Measurements from ENCODE around the gene ATP6V1E1.

The ATP6V1E1 gene

DNA sequence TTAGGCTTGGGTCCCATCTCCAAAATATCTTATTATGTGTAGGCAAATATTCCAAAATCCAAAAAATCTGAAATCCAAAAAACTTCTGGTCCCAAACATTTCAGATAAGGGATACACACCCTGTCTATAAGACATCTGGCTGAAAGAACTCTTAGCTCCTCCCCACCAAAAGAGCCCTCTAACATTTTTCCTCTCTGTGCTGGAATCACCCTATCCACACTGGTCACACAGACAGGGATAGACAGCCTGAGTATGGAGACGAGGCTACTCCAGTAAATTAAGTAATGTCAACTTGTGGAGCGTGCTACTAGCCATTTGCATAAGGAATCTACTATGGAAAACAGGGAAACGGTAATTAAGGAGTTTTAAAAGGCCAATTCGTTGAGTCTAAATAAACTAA lies 24.9 kb downstream of the ATP6V1E1 start:
- H3K4me3 ChIP-seq (ENCODE audit: low read depth, low read length): no peak overlapping the region
- no peak overlapping the region for H2AFZ ChIP-seq (ENCODE audit: low read length, unreplicated experiment)
- no peaks in the 10 kb centered on the region for H3K36me3 ChIP-seq (ENCODE audit: insufficient read depth, low read length)
- H3K27ac ChIP-seq (ENCODE audit: low read depth, low read length): no peak overlapping the region
- H3K79me2 ChIP-seq (ENCODE audit: control insufficient read depth, insufficient read depth, low read length, unreplicated experiment): peaks cover 7% of the 10 kb centered on the region
- H3K27me3 ChIP-seq (ENCODE audit: insufficient read depth, low read length): no peaks in the 10 kb centered on the region
- H3K4me1 ChIP-seq (ENCODE audit: control insufficient read depth, insufficient read depth, low read length, unreplicated experiment): no peaks in the 10 kb centered on the region

DNA sequence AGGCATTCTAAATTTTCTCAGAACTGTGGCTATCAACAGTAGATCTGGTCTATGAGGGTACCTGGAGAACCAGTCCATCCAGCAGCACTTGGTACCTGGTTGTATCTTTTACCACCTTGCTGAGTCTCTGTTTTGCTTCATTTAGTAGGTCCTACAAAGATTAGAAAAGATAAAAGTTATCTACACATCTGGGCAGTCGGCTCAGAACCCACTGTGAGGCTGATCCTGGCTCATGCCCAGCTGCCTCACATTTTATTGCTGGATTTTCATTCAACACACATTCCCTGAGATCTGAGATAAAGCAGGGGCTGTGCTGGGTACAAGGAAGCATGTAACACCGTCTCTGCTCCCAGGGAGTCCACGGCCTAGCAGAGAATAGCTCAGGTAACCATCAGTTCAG lies 27.5 kb downstream of the ATP6V1E1 start:
- Histone ChIP-seq H3K4me1 (ENCODE audit: control insufficient read depth, insufficient read depth, low read length, unreplicated experiment) (no peaks in the 10 kb centered on the region), H2AFZ (ENCODE audit: low read length, unreplicated experiment) (no peak overlapping the region), H3K27me3 (ENCODE audit: insufficient read depth, low read length) (no peaks in the 10 kb centered on the region), H3K79me2 (ENCODE audit: control insufficient read depth, insufficient read depth, low read length, unreplicated experiment) (peaks cover 7% of the 10 kb centered on the region), H3K27ac (ENCODE audit: low read depth, low read length) (no peak overlapping the region), H3K4me3 (ENCODE audit: low read depth, low read length) (no peak overlapping the region), H3K36me3 (ENCODE audit: insufficient read depth, low read length) (0 out of 2 replicates have a peak, but pooled peaks cover 4% of the 10 kb centered on the region)

DNA sequence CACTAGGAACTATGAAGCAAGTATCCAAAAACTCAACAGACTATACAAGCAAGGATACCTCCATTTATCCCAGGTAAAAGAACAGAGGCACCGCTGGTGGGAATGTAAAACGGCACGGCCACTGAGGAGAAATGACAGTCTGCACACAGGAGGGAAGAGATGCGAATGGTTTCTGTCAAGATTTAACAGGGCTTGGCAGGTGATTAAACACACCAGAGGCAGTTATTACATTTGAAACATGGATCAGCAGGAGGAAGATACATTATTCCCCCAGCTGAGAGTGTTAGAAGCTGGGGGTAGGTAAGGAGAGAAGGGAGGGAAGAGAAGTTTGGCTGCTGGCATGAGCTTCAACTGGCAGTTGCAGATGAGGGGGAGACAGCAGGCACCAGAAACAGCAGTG lies 30.2 kb downstream of the ATP6V1E1 start:
- no peak overlapping the region for H3K27ac ChIP-seq (ENCODE audit: low read depth, low read length)
- no peaks in the 10 kb centered on the region for H3K4me1 ChIP-seq (ENCODE audit: control insufficient read depth, insufficient read depth, low read length, unreplicated experiment)
- no peak overlapping the region for H3K4me3 ChIP-seq (ENCODE audit: low read depth, low read length)
- H3K36me3 ChIP-seq (ENCODE audit: insufficient read depth, low read length): 0 out of 2 replicates have a peak, but pooled peaks cover 7% of the 10 kb centered on the region
- no peak overlapping the region for H2AFZ ChIP-seq (ENCODE audit: low read length, unreplicated experiment)
- peaks cover 3% of the 10 kb centered on the region for H3K79me2 ChIP-seq (ENCODE audit: control insufficient read depth, insufficient read depth, low read length, unreplicated experiment)
- no peaks in the 10 kb centered on the region for H3K27me3 ChIP-seq (ENCODE audit: insufficient read depth, low read length)

DNA sequence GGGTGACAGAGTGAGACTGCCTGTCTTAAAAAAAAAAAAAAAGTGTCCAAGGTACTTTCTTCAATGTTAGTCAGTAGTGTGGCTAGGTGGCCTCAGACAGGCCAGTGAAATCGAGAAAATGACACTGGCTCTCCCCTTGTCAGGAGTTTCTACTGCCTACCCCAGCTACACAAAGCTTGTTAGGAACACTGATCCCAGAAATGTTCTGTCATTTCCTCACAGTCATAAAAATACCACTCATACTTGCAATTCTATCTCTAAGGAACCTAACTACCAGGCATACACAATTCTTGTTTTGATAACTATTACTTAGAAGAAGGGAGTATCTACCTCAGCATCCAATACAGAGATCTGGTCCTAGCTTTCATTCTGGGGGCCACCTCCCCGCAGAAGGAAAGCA lies 31.3 kb downstream of the ATP6V1E1 start:
- Histone ChIP-seq H2AFZ (ENCODE audit: low read length, unreplicated experiment) (no peak overlapping the region), H3K4me1 (ENCODE audit: control insufficient read depth, insufficient read depth, low read length, unreplicated experiment) (no peaks in the 10 kb centered on the region), H3K27me3 (ENCODE audit: insufficient read depth, low read length) (no peaks in the 10 kb centered on the region), H3K27ac (ENCODE audit: low read depth, low read length) (no peak overlapping the region), H3K79me2 (ENCODE audit: control insufficient read depth, insufficient read depth, low read length, unreplicated experiment) (no peaks in the 10 kb centered on the region), H3K36me3 (ENCODE audit: insufficient read depth, low read length) (0 out of 2 replicates have a peak, but pooled peaks cover 7% of the 10 kb centered on the region), H3K4me3 (ENCODE audit: low read depth, low read length) (no peak overlapping the region)

DNA sequence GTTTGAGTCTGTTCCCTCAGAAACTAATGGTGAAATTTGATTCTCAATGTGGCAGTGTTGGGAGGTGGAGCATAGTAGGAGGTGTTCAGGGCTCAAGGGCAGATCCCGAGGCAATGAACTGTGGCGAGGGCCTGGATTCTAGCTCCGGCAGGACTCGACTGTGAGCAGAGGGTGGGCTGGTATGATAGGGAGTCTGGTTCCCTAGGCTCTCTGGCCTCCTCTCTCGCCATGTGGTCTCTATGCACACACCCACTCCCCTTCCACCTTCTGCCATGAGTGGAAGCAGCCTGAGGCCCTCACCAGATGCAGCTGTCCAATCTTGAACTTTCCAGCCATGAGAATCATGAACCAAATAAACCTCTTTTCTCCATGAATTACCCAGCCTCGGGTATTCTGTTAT lies 32.3 kb downstream of the ATP6V1E1 start:
- Histone ChIP-seq H3K79me2 (ENCODE audit: control insufficient read depth, insufficient read depth, low read length, unreplicated experiment) (no peaks in the 10 kb centered on the region), H3K36me3 (ENCODE audit: insufficient read depth, low read length) (0 out of 2 replicates have a peak, but pooled peaks cover 7% of the 10 kb centered on the region), H2AFZ (ENCODE audit: low read length, unreplicated experiment) (no peak overlapping the region), H3K27me3 (ENCODE audit: insufficient read depth, low read length) (no peaks in the 10 kb centered on the region), H3K4me3 (ENCODE audit: low read depth, low read length) (no peak overlapping the region), H3K27ac (ENCODE audit: low read depth, low read length) (no peak overlapping the region), H3K4me1 (ENCODE audit: control insufficient read depth, insufficient read depth, low read length, unreplicated experiment) (no peaks in the 10 kb centered on the region)

DNA sequence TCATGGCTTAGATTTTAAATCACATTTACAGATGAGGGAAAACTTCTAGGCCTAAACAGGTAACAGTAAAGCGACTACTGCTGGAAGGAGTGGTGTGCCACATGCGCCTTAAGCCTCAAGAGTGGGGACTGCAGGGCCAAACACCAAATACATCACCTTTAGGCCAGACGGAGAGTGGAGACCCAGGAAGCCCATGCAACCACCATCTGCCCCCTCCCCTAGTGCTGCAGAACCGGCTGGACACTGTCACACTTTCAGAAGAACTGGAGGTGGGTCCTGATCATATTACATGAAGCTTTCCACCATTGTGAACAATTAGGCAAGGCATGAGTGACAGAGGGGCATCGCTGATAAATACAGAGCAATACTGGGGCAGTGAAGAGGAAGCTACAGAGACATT lies 36.3 kb downstream of the ATP6V1E1 start:
- no peak overlapping the region for H3K27ac ChIP-seq (ENCODE audit: low read depth, low read length)
- no peak overlapping the region for H2AFZ ChIP-seq (ENCODE audit: low read length, unreplicated experiment)
- H3K27me3 ChIP-seq (ENCODE audit: insufficient read depth, low read length): no peaks in the 10 kb centered on the region
- no peaks in the 10 kb centered on the region for H3K4me1 ChIP-seq (ENCODE audit: control insufficient read depth, insufficient read depth, low read length, unreplicated experiment)
- H3K4me3 ChIP-seq (ENCODE audit: low read depth, low read length): no peak overlapping the region
- H3K36me3 ChIP-seq (ENCODE audit: insufficient read depth, low read length): 0 out of 2 replicates have a peak, but pooled peaks cover 7% of the 10 kb centered on the region
- no peaks in the 10 kb centered on the region for H3K79me2 ChIP-seq (ENCODE audit: control insufficient read depth, insufficient read depth, low read length, unreplicated experiment)

DNA sequence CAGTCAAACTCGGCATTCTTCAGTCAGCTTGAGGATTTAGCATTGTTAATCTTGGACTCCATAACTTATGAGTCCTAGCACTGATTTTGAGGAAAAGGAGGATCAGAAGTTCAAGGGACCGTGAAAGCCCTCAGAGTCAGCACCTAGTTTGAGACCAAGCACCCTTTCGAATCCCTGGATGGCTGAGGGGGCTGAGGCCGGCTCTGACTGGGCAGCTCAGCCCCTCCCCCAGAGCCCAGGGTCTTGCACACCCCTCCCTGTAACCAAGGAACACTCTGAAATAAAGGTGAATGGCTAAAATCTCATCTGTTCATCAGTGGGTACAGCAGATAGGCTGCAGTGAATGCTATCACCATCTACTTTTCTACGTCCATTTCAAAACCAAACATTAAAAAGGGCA lies 38.0 kb downstream of the ATP6V1E1 start:
- H3K36me3 ChIP-seq (ENCODE audit: insufficient read depth, low read length): 0 out of 2 replicates have a peak, but pooled peaks cover 3% of the 10 kb centered on the region
- H3K4me3 ChIP-seq (ENCODE audit: low read depth, low read length): no peak overlapping the region
- no peaks in the 10 kb centered on the region for H3K4me1 ChIP-seq (ENCODE audit: control insufficient read depth, insufficient read depth, low read length, unreplicated experiment)
- H2AFZ ChIP-seq (ENCODE audit: low read length, unreplicated experiment): no peak overlapping the region
- H3K79me2 ChIP-seq (ENCODE audit: control insufficient read depth, insufficient read depth, low read length, unreplicated experiment): no peaks in the 10 kb centered on the region
- no peaks in the 10 kb centered on the region for H3K27me3 ChIP-seq (ENCODE audit: insufficient read depth, low read length)
- no peak overlapping the region for H3K27ac ChIP-seq (ENCODE audit: low read depth, low read length)

DNA sequence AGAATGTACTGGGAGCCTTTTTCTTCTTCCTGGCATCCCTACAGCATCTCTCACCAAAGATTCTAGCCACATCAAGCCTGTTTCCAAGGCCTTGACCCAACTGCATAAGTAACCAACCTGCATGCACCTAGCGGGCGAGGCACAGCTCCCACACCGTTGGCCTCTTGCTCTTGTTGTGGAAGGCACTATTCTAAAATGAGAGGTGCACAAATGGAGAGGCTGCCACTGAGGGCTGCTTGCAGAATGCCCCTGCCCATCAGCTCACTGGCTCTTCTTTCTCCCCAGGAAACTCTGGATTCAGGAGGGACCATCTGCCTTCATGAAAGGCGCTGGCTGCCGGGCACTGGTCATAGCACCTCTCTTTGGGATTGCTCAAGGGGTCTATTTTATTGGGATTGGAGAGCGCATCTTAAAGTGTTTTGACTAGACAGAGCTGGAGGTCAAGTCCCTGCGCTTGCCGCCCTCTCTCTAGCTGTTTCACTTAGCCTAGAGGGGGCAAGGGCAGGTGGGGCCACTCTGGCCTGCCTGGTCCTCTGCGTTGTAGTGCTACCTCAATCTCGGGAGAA lies 38.7 kb downstream of the ATP6V1E1 start:
- Histone ChIP-seq H3K36me3 (ENCODE audit: insufficient read depth, low read length) (0 out of 2 replicates have a peak, but pooled peaks cover 3% of the 10 kb centered on the region), H3K79me2 (ENCODE audit: control insufficient read depth, insufficient read depth, low read length, unreplicated experiment) (no peaks in the 10 kb centered on the region), H3K27ac (ENCODE audit: low read depth, low read length) (no peak overlapping the region), H3K27me3 (ENCODE audit: insufficient read depth, low read length) (no peaks in the 10 kb centered on the region), H2AFZ (ENCODE audit: low read length, unreplicated experiment) (no peak overlapping the region), H3K4me3 (ENCODE audit: low read depth, low read length) (no peak overlapping the region), H3K4me1 (ENCODE audit: control insufficient read depth, insufficient read depth, low read length, unreplicated experiment) (no peaks in the 10 kb centered on the region)

DNA sequence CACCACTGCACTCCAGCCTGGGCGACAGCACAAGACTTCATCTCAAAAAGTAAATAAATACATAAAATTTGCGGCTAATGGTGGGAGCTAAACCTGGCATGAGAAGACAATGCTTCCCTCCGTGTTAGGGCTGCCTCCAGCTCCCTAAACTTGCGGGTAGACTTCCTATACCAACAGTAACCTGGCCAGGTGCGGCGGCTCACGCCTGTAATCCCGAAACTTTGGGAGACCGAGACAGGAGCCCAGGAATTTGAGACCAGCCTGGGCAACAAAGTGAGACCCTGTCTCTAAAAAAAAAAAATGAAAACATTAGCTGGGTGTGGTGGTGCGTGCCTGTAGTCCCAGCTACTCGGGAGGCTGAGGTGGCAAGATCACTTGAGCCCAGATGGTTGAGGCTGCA lies 39.9 kb downstream of the ATP6V1E1 start:
- Histone ChIP-seq H3K27me3 (ENCODE audit: insufficient read depth, low read length) (no peaks in the 10 kb centered on the region), H3K36me3 (ENCODE audit: insufficient read depth, low read length) (no peaks in the 10 kb centered on the region), H2AFZ (ENCODE audit: low read length, unreplicated experiment) (no peak overlapping the region), H3K4me3 (ENCODE audit: low read depth, low read length) (no peak overlapping the region), H3K4me1 (ENCODE audit: control insufficient read depth, insufficient read depth, low read length, unreplicated experiment) (no peaks in the 10 kb centered on the region), H3K79me2 (ENCODE audit: control insufficient read depth, insufficient read depth, low read length, unreplicated experiment) (no peaks in the 10 kb centered on the region), H3K27ac (ENCODE audit: low read depth, low read length) (no peak overlapping the region)

DNA sequence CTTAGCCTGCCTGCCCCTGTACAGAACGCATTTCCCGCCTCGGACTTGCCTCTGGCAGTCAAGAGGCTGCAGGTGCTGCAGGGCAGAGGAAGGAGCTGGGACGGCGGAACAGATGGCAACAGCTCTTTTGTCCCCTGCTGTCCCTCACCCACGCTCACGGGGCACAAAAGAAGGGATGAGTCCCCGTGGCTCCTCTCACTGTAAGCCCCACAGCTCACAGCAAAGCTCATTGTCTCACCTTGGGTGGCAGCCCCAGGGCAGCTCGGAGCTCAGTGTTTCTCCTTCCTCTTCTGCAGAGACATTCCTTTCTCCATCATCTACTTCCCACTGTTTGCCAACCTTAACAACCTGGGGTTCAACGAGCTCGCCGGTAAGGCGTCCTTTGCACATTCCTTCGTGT lies 40.9 kb downstream of the ATP6V1E1 start:
- Histone ChIP-seq H3K36me3 (ENCODE audit: insufficient read depth, low read length) (no peaks in the 10 kb centered on the region), H3K27ac (ENCODE audit: low read depth, low read length) (no peak overlapping the region), H3K4me1 (ENCODE audit: control insufficient read depth, insufficient read depth, low read length, unreplicated experiment) (no peaks in the 10 kb centered on the region), H3K27me3 (ENCODE audit: insufficient read depth, low read length) (no peaks in the 10 kb centered on the region), H2AFZ (ENCODE audit: low read length, unreplicated experiment) (no peak overlapping the region), H3K79me2 (ENCODE audit: control insufficient read depth, insufficient read depth, low read length, unreplicated experiment) (no peaks in the 10 kb centered on the region), H3K4me3 (ENCODE audit: low read depth, low read length) (no peak overlapping the region)

DNA sequence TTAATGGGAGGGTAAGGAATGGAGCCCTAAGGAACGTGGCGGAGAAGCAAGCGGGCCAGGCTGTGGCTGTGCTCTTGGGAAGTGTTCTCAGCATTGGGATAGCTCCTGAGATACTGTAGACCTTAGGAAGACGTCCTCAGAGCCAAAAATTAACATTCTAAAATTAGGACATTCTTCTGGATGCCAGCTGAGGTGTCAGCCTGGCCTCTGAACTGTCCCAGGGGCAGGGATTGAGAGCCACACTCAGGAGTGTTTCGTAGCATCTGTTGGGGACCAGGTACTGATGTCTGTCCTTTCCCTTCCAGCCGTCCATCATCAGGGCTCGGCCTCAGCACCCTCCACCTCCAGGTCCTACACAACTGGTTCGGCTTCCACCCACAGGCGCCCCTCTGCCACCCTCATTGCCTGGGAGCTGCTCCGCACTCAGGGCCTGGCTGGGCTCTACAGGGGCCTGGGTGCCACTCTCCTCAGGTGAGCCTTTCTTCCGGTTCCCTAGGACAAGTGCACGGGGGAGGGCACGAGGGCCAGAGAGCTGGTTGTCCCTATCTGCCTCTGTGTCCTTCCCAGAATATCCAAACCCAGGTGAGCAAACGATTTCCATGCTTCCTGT lies 41.6 kb downstream of the ATP6V1E1 start:
- Histone ChIP-seq H3K4me1 (ENCODE audit: control insufficient read depth, insufficient read depth, low read length, unreplicated experiment) (no peaks in the 10 kb centered on the region), H2AFZ (ENCODE audit: low read length, unreplicated experiment) (no peak overlapping the region), H3K79me2 (ENCODE audit: control insufficient read depth, insufficient read depth, low read length, unreplicated experiment) (no peaks in the 10 kb centered on the region), H3K36me3 (ENCODE audit: insufficient read depth, low read length) (no peaks in the 10 kb centered on the region), H3K27ac (ENCODE audit: low read depth, low read length) (no peak overlapping the region), H3K27me3 (ENCODE audit: insufficient read depth, low read length) (no peaks in the 10 kb centered on the region), H3K4me3 (ENCODE audit: low read depth, low read length) (no peak overlapping the region)
